Urinary bladder (tissue), 4 donors: Measurements from ENCODE around the gene DLG1. TPM values are rescaled to one million over a fixed set of nuclear protein-coding genes. Genes with fewer than 3 reads are reported as not detected.
A peak's percentile ranks its signal among the peaks of the same experiment; 100 is the strongest.

ENCODE experiments used
- DNase-seq: peaks from one replicate; pipeline ENCODE4 v3.0.0-alpha.2; 2015; ENCODE audit errors: extremely low spot score
- H3K27ac ChIP-seq: one replicate; pipeline ENCODE4 v1.5.1; 2013; ENCODE audit warnings: low read depth, mild to moderate bottlenecking, moderate library complexity
- H3K36me3 ChIP-seq: one replicate; pipeline ENCODE4 v1.6.1; 2013; ENCODE audit warnings: mild to moderate bottlenecking, moderate library complexity; ENCODE audit not compliant: insufficient read depth
- H3K4me1 ChIP-seq: one replicate; pipeline ENCODE4 v1.6.1; 2013; ENCODE audit warnings: mild to moderate bottlenecking, moderate library complexity; ENCODE audit not compliant: insufficient read depth
- H3K4me3 ChIP-seq: one replicate; pipeline ENCODE4 v1.5.1; 2013; ENCODE audit warnings: low read depth, low read length
- WGBS: extraction: QIAGEN DNeasy Blood & Tissue Kit; methylation state at CpG from one replicate; pipeline ENCODE4 v1.1.7; 2013; 5-methylcytosine and 5-hydroxymethylcytosine counted together
- polyA plus RNA-seq: library from polyadenylated mRNA; stranded (reverse); fragments of 200-250 nt; gene quantifications from one replicate; pipeline ENCODE4 v1.2.3, GENCODE V29; 2013
- total RNA-seq: library from RNA; depleted of rRNA; stranded (reverse); fragments of >200 nt; gene quantifications from one replicate; pipeline ENCODE4 v1.2.3, GENCODE V29; 2014
- donor health status: healthy with polysubstance abuse.
- donor health status: healthy.

DLG1 gene
- total RNA-seq (163 TPM), polyA plus RNA-seq (27.5 TPM)

DNA sequence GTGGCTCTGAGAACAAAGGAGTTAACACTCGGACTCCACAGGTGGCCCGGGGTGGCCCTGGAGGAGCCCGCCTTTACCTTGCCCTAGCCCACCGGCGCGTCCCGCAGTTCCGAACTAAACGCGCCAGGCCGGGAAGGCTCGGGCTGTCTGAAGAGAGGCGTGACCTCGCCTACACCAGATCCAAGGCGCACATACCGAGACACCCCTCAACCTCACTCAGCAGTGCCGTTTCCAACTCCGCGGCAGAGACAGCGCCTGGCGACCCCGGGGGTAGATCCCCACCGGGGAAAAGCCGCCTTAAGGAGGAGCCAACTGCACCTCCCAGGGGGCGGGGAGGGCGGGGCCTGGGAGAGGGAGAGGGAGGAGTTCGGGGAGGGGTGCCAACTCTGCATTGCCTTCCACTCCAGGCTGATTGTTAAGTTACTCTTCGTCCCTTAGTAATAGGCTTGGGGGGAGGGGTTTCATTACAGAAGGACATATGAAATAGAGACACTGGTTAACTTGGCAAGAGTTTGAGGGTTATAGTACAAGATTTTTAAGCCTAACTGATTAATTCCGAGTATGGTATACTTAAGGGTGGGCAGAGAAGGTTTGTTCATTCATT lies at the start of gene DLG1:
TSS of gene DLG1 (minus strand) at position 272 of the 604 bp plus-strand sequence. CDS start 1,408 bp downstream, outside the sequence.
- Histone ChIP-seq H3K27ac (peak within 1 kb of the TSS; percentile 91), H3K4me1 (no peaks in the 10 kb centered on the region), H3K4me3 (peak within 1 kb of the TSS; percentile 97), H3K36me3 (peaks cover 1% of the 10 kb centered on the region)
- DNase-seq: peak; percentile 76
- under 1% methylated on average over 29 of the region's 29 CpGs for WGBS

DNA sequence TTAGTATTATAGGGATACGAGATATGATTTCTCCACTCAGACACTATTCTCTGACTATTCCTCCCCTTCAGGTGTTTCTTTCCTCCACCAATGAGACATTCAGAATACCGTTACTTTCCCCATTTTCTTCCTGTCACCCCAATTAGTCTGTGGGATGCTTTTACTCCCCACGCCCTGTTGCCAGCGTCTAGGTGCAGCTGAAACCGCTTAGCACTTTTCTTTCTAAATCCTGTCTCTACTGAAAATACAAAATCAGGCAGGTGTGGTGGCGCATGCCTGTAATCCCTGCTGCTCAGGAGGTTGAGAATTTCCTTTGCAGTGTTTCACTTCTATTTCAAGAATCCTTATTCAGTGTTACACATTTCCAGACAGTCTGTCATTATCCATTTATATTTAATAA lies 49.6 kb upstream of the DLG1 start:
- Histone ChIP-seq H3K4me1 (no peaks in the 10 kb centered on the region), H3K4me3 (no peak overlapping the region), H3K27ac (no peak overlapping the region), H3K36me3 (no peaks in the 10 kb centered on the region)
- WGBS: 98% methylated on average over 6 of the region's 6 CpGs
- DNase-seq: no peak

DNA sequence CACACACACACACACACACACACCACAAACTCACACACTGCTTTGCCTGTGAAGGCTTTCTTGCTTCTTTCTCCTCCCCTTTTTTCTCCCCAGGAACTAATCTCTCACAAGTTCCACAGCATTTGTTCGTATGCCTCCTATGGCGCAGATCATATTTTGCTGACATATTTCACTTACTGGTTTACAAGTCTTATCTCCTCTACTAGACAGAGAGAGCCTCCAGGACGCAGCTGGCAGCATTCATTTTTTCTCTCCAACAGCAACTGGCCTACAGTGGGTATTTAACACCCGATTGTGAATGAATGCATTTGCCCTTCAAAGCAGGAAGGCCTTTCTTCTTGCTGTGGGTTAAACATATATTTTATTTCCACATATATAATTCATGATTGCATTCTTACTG lies 47.0 kb upstream of the DLG1 start:
- Histone ChIP-seq H3K36me3 (no peaks in the 10 kb centered on the region), H3K4me3 (no peak overlapping the region), H3K27ac (no peak overlapping the region), H3K4me1 (no peaks in the 10 kb centered on the region)
- 53% methylated on average over 4 of the region's 4 CpGs for WGBS
- DNase-seq: no peak

DNA sequence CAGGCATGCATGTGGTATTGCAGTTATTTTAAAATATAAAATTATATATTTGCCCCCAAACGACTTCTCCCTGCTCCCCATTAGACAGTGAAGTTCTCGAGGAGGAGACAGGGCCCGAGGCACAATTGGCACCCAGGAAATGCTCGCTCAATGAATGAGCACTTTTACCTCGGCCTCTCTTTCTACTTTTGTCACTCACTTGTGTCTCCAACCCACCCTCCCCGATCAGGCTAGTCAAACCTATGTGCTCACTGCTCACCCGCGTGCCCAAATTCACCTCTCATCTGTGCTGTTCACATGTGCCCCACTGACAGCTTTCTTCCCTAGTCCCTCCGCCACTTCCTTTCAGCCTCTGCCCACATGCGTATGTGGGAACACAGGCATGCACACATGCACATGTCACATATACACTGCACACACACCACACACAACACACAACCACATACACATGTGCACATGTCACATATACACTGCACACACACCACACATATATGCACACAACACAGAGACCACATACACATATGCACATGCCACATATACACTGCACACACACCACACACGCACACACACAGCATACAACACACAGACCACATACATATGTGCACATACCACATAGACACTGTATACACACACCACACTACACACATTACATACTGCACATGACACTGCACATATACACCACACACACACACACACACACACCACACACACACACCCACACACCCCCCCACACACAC lies 46.3 kb upstream of the DLG1 start:
- WGBS: 92% methylated on average over 11 of the region's 11 CpGs
- Histone ChIP-seq H3K36me3 (no peaks in the 10 kb centered on the region), H3K4me3 (no peak overlapping the region), H3K4me1 (no peaks in the 10 kb centered on the region), H3K27ac (no peak overlapping the region)
- DNase-seq: no peak

DNA sequence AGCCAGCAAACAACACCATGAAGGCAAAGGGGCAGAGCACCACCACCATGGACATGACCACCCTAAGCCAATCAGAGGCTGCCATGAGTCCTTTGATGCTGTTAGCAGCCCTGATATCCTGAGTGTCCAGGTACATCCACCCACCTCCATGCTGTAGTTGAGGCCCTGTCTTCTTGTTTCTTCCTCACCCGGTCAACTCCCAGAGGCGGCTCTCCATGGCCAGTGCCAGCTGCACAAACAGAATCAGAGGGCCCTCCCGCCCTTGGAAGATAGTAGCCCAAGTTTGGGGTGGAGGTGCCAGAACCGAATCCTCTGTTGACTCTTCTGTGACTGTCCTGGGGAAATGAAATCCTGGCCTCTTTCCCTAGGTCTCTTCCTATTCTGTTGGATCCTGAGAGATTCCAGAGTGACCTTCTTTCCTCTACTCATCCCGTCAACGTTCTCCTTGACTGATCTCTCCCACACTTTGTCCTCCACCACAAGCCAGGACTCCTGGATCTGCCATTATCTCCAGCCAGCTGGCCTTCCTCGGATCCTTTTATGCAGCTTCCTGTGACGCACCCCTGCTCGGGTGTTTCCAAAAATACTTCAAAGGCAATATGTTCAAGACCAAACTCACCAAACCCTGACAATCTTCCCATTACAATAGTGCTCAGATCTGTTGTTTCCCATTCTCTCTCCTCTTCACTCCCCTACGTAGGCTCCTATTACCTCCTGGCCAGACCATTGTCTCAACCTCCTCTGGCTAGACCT lies 45.4 kb upstream of the DLG1 start:
- no peaks in the 10 kb centered on the region for H3K36me3 ChIP-seq
- H3K4me3 ChIP-seq: no peak overlapping the region
- H3K4me1 ChIP-seq: no peaks in the 10 kb centered on the region
- WGBS: 70% methylated on average over 10 of the region's 10 CpGs
- H3K27ac ChIP-seq: no peak overlapping the region
- no peak for DNase-seq

DNA sequence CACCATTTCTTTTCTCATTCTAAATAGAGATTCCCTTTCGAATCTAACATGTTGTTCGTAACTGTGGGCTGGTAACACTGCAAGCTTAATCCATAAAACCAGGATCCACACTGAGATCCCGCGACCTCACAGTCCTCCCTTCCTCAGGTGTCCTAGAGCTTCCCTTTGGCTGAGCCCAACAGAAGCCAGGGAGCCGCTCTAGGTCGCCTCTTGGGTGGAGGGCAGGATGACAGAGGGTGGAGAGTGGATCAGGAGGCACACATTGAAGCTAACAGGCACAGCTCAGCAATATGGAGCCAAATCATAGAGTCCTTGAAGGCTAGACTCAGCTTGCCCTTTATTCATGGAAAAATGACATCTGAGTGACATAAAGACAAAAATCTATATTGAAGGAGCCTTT lies 44.7 kb upstream of the DLG1 start:
- Histone ChIP-seq H3K36me3 (no peaks in the 10 kb centered on the region), H3K27ac (no peak overlapping the region), H3K4me1 (no peaks in the 10 kb centered on the region), H3K4me3 (no peak overlapping the region)
- DNase-seq: no peak
- 97% methylated on average over 6 of the region's 6 CpGs for WGBS

DNA sequence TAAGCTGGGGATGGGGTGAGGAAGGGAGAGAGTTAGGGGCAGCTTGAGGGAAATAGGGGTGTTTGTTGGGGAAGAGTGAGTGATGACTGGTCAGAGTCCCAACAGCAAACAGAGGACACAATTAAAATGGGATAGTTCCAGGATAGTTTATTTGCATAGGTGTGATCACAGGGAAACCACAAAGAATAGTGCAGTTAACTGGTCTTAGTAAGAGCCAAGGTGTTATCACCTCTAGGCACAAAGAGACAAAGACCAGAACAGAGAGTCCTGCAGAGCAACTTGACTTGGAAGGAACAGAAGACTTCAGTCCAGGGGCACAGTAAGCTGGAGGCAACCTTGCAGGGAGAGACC lies 42.1 kb upstream of the DLG1 start:
- Histone ChIP-seq H3K4me1 (no peaks in the 10 kb centered on the region), H3K27ac (no peak overlapping the region), H3K36me3 (no peaks in the 10 kb centered on the region), H3K4me3 (no peak overlapping the region)
- DNase-seq: no peak

DNA sequence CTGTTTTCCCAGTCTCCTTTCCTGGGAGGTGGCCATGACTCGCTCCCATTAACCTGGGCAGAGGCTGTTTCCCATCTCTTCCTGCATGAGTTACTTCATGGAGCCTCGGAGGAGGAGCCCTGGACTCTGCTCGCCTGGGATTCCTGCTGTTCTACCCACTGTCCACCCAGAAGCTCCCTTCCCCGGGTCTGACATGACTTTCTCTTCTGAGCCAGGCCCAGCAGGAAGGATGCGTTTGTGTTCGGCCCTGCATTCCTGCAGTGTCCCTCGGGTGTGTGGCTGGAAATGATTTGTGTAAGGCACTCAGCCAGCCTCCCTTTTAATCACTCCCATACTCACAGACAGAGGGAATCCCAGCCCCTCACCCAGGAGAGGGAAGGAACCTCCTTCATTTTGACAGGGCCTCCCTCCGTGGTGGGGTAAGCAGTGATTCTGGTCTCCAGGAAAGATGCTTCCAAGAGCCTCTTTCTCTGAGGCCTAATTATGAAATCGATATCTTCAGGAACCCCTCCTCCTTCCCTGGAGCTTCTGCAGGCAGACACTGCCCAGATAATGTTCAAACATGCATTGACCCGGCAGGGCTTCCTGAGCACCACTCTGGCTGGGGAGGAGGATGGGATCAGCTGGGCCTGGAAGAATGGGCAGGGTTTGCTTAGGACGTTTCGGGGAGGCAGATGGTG lies 41.6 kb upstream of the DLG1 start:
- Histone ChIP-seq H3K27ac (no peak overlapping the region), H3K4me3 (no peak overlapping the region), H3K4me1 (no peaks in the 10 kb centered on the region), H3K36me3 (no peaks in the 10 kb centered on the region)
- DNase-seq: peak; percentile 46
- 32% methylated on average over 12 of the region's 12 CpGs for WGBS

DNA sequence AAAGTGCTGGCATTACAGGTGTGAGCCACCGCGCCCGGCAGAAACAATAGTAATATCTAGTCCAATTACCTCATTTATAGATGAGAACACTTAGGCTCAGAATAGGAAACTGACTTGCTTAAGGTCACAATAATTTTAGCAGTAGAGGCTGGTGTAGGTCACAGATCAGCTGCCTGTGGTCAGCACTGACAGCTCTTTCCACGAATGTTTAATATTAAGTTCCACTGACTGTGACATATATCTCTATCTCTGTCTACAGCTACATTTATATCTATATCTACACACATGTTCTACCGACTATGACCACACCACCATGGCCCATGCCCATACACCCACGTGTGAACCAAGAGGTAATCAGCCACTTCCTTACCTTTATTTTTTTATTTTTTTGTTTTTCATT lies 40.2 kb upstream of the DLG1 start:
- WGBS: 91% methylated on average over 6 of the region's 6 CpGs
- no peaks in the 10 kb centered on the region for H3K36me3 ChIP-seq
- no peaks in the 10 kb centered on the region for H3K4me1 ChIP-seq
- no peak overlapping the region for H3K4me3 ChIP-seq
- H3K27ac ChIP-seq: no peak overlapping the region
- DNase-seq: no peak

DNA sequence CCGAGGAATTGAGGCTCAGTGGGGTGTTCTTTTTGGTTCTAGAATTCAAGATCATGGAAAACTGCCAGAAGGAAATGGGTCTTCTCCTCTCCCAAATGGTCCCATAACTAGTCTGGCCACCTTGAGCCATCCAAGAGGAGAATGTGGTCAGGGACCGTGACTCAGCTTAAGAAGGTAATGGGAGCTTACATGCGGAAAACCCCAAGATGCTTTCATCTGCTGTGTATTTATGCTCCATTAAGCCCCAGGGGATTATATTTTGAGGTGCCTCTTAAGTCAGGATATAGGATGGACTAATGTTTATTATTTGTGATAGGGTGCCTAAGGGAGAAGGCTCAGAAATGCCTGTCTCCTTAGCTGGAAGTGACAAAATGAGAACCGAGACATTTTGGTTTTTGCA lies 39.2 kb upstream of the DLG1 start:
- 93% methylated on average over 4 of the region's 4 CpGs for WGBS
- Histone ChIP-seq H3K36me3 (no peaks in the 10 kb centered on the region), H3K4me3 (no peak overlapping the region), H3K4me1 (no peaks in the 10 kb centered on the region), H3K27ac (no peak overlapping the region)
- DNase-seq: no peak

DNA sequence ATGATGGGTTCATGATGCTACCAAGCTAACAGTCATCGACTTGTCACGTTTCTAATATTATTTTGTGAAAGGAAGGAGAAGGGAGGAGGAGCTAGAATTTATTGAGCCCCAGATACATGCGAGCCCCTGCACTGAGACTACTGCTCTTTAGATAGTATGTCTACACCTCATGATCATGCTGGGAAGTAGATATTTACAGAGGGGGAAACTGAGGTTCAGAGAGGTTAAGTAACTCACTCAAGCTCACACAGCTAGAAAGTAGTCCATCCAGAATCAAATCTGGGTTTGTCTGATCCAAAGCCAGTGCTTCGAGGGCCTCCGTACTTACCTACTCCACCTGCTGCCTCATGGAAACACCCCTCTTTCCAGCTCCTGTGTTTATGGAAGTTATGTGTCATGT lies 38.8 kb upstream of the DLG1 start:
- Histone ChIP-seq H3K4me1 (no peaks in the 10 kb centered on the region), H3K4me3 (no peak overlapping the region), H3K27ac (no peak overlapping the region), H3K36me3 (no peaks in the 10 kb centered on the region)
- no peak for DNase-seq
- 97% methylated on average over 5 of the region's 5 CpGs for WGBS

DNA sequence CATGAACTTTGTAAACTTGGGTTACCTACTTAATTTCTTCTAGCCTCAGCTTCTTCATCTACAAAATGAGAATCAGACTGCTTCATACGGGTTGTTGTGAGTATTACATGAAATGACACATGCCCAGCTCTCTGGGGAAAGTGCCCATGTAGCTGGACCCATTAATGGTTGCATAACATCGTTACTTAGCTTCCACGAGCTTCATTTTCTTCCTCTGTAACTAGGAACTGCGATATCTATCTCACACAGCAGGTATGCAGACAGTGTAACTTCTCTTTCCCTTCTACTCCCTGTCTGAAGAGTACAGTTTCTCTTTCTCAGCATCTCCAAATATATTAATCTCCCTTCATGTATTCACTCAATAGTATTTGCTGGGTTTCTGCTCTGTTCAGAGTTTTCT lies 37.9 kb upstream of the DLG1 start:
- no peaks in the 10 kb centered on the region for H3K4me1 ChIP-seq
- WGBS: 82% methylated on average over 4 of the region's 4 CpGs
- H3K27ac ChIP-seq: no peak overlapping the region
- no peak for DNase-seq
- no peaks in the 10 kb centered on the region for H3K36me3 ChIP-seq
- H3K4me3 ChIP-seq: no peak overlapping the region

DNA sequence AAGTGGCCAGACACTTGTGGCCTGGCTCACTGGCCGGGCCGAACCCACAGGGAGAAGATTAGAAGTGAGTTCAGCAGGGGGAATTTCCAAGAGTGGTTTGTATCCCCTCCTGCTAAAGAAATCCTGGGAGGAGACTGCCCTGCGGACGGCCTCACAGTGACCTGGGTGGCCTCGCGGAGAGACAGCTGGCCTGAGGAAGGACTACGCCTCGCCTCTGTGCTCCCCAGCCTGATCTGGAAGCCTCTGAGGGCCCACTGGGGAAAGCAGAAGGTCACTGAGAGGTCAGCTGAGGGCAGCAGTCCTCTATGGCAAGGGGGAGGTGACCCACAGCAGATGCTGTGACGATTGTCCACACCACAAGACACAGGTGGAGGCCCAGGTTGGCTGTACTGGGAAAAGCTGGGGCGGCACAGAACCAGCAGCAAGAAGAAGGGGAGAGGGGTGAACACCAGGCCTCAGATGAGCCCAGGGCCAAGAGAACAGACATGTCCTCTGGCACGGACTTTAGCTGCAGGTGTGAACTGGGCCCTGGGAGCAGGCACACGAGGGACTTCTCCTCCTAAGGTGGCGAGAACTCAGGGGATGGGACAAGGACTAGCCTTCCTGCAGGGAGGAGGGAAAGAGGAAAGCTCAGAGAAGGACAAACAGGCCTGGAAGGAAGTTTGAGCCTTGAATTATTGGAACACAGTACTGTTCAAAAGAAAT lies 37.2 kb upstream of the DLG1 start:
- no peak overlapping the region for H3K27ac ChIP-seq

More for the DNA sequence above, 37.2 kb upstream of the DLG1 start:
- H3K4me1 ChIP-seq: no peaks in the 10 kb centered on the region
- H3K36me3 ChIP-seq: no peaks in the 10 kb centered on the region
- 85% methylated on average over 13 of the region's 13 CpGs for WGBS
- no peak overlapping the region for H3K4me3 ChIP-seq
- DNase-seq: no peak
